KMS-11 (cell line): ENCODE measurements around the gene GPX3.

Source experiments
- H2AFZ ChIP-seq: fragments of 200-600 bp; sonication (generic); 2 replicates; pipeline ENCODE4 v1.6.1; 2016; ENCODE audit warnings: antibody characterized with exemption, mixed run types, low read depth
- H3K27ac ChIP-seq: fragments of 200-600 bp; sonication (generic); 2 replicates; pipeline ENCODE4 v1.6.1; 2016; ENCODE audit warnings: mild to moderate bottlenecking, mixed run types
- H3K27me3 ChIP-seq: fragments of 200-600 bp; sonication (generic); 2 replicates; pipeline ENCODE4 v1.6.1; 2017; ENCODE audit warnings: mild to moderate bottlenecking, low read depth, mixed run types, moderate library complexity; ENCODE audit not compliant: insufficient read depth
- H3K36me3 ChIP-seq: fragments of 200-600 bp; sonication (generic); 2 replicates; pipeline ENCODE4 v1.6.1; 2017; ENCODE audit warnings: mild to moderate bottlenecking, mixed run types; ENCODE audit not compliant: insufficient read depth
- H3K4me1 ChIP-seq: fragments of 200-600 bp; sonication (generic); 2 replicates; pipeline ENCODE4 v1.6.1; 2016; ENCODE audit warnings: mild to moderate bottlenecking, low read depth, mixed run types; ENCODE audit not compliant: poor library complexity, severe bottlenecking
- H3K4me2 ChIP-seq: fragments of 200-600 bp; sonication (generic); 2 replicates; pipeline ENCODE4 v1.7.0; 2016; ENCODE audit warnings: mild to moderate bottlenecking, mixed run types
- H3K4me3 ChIP-seq: fragments of 200-600 bp; sonication (generic); IDR thresholded peaks from 2 replicates; pipeline ENCODE4 v1.6.1; 2017; ENCODE audit warnings: low read depth, low read length, mixed read lengths; ENCODE audit not compliant: insufficient read depth
- H3K79me2 ChIP-seq: fragments of 200-600 bp; sonication (generic); 2 replicates; pipeline ENCODE4 v1.6.1; 2016; ENCODE audit warnings: low read depth, mixed run types; ENCODE audit not compliant: insufficient read depth
- H3K9ac ChIP-seq: fragments of 200-600 bp; sonication (generic); 2 replicates; pipeline ENCODE4 v1.6.1; 2016; ENCODE audit warnings: mild to moderate bottlenecking, mixed run types
- H4K20me1 ChIP-seq: fragments of 200-600 bp; sonication (generic); 2 replicates; pipeline ENCODE4 v1.6.1; 2016; ENCODE audit warnings: mild to moderate bottlenecking, mixed run types; ENCODE audit not compliant: insufficient read depth
- CTCF ChIP-seq: fragments of 200-600 bp; sonication (generic); conservative IDR thresholded peaks from 2 replicates; pipeline ENCODE4 v1.6.1; 2017; ENCODE audit warnings: low read depth, mild to moderate bottlenecking, antibody characterized with exemption, low read length, moderate library complexity, mixed read lengths

GPX3 gene

DNA sequence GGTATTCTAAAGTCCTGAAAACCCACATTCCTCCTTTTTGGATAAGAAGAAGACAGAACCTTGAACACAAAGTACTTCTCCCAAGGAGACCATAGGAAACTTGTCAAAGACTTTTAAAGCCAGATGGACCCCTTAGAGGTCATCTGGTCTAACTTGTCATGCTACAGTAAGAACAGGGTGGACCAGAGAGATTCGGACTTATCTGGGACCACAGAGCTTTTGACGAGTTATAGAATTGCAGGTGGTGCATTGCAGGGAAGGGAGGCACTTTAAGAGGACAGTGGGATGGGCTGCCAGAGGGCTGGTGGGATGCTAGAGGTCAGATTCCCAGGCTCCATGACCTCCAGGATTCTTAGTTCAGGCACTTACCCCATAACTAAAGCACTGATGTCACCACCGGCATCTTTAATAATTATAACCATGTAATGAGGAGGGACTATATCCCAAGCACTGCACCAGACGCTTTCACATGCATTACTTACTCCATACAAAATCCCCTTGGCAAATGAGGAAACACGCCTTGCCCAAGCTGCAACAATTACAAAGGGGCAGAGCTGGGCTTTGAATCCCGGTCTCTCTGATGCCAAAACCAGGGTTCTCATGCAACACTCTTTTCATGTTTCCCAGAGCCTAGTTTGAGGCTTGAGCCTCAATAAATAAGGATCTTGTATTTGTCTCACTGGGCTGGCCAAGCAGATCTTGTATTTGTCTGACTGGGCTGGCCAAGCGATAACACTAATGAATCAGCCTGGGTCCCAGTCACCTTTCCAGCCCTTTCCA lies 12.8 kb upstream of the GPX3 start:
- H3K27me3 ChIP-seq = no peaks in the 10 kb centered on the region
- no peaks in the 10 kb centered on the region for H4K20me1 ChIP-seq
- no peak overlapping the region for H2AFZ ChIP-seq
- no peak overlapping the region for H3K4me2 ChIP-seq
- no peaks in the 10 kb centered on the region for H3K79me2 ChIP-seq
- H3K36me3 ChIP-seq = no peaks in the 10 kb centered on the region
- H3K27ac ChIP-seq = no peak overlapping the region
- H3K9ac ChIP-seq = no peak overlapping the region
- TF ChIP-seq CTCF = no peak
- no peaks in the 10 kb centered on the region for H3K4me1 ChIP-seq
- no peak overlapping the region for H3K4me3 ChIP-seq

DNA sequence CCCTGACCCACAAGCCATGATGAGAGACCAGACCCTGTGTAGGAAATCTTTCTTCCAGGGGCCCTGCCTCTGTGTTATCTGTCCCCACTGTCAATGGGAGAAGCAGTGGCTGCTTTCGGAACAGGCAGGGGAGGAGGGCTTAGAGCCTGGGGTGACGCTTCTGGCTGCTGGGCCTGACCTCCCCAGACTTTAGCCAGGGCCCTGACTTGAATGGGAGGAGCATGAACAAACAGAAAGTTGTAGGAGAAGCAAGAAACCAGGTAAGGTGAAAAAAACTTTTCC lies 12.2 kb upstream of the GPX3 start:
- no peaks in the 10 kb centered on the region for H3K27me3 ChIP-seq
- H3K27ac ChIP-seq = no peak overlapping the region
- H3K36me3 ChIP-seq = no peaks in the 10 kb centered on the region
- H3K4me2 ChIP-seq = no peak overlapping the region
- no peak overlapping the region for H2AFZ ChIP-seq
- H3K4me1 ChIP-seq = no peaks in the 10 kb centered on the region
- no peak overlapping the region for H3K4me3 ChIP-seq
- no peaks in the 10 kb centered on the region for H4K20me1 ChIP-seq
- no peak for TF ChIP-seq CTCF
- no peaks in the 10 kb centered on the region for H3K79me2 ChIP-seq
- no peak overlapping the region for H3K9ac ChIP-seq

- Histone ChIP-seq H2AFZ (no peak overlapping the region), H3K27me3 (no peaks in the 10 kb centered on the region), H3K4me2 (no peak overlapping the region), H4K20me1 (no peaks in the 10 kb centered on the region), H3K4me1 (no peaks in the 10 kb centered on the region), H3K79me2 (no peaks in the 10 kb centered on the region), H3K36me3 (no peaks in the 10 kb centered on the region), H3K27ac (no peak overlapping the region), H3K4me3 (no peak overlapping the region), H3K9ac (no peak overlapping the region)
- TF ChIP-seq CTCF = no peak
Measured at GRCh38 chr5:151008906-151009305, 11.5 kb upstream of the GPX3 start.

DNA sequence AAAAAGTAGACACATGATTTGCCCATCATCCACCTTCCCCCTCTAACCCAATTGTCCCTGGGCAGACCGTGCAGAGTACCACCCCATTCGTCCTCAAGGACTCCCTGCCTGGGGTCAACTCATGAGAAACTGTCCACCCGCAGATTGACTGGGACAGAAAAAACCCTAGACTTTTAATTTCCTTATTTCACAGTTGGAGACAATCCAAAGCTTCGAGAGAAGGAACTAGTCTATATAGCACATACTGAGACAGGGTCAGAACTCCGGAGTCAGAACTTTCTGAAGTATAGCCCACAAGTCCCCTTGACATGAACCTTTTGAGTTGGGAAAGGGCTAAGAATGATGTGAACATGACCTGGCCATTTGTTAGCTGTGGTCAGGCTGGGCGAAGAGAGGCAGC lies 7.5 kb upstream of the GPX3 start:
- Histone ChIP-seq H3K4me2 (no peak overlapping the region), H3K4me1 (no peaks in the 10 kb centered on the region), H2AFZ (no peak overlapping the region), H3K4me3 (no peak overlapping the region), H3K79me2 (no peaks in the 10 kb centered on the region), H3K27me3 (no peaks in the 10 kb centered on the region), H3K9ac (no peak overlapping the region), H3K36me3 (no peaks in the 10 kb centered on the region), H3K27ac (no peak overlapping the region), H4K20me1 (no peaks in the 10 kb centered on the region)
- no peak for TF ChIP-seq CTCF
